Diencephalon (tissue), 1 donor: ENCODE data around the gene SLC25A34. TPM values are rescaled to one million over a fixed set of nuclear protein-coding genes. Genes with fewer than 3 reads are reported as not detected.

Source experiments
- total RNA-seq: library from RNA; depleted of rRNA; stranded (reverse); fragments of >200 nt; gene quantifications from one replicate; pipeline ENCODE4 v1.2.3, GENCODE V29; 2014

The SLC25A34 gene
- 0.23 TPM for total RNA-seq

DNA sequence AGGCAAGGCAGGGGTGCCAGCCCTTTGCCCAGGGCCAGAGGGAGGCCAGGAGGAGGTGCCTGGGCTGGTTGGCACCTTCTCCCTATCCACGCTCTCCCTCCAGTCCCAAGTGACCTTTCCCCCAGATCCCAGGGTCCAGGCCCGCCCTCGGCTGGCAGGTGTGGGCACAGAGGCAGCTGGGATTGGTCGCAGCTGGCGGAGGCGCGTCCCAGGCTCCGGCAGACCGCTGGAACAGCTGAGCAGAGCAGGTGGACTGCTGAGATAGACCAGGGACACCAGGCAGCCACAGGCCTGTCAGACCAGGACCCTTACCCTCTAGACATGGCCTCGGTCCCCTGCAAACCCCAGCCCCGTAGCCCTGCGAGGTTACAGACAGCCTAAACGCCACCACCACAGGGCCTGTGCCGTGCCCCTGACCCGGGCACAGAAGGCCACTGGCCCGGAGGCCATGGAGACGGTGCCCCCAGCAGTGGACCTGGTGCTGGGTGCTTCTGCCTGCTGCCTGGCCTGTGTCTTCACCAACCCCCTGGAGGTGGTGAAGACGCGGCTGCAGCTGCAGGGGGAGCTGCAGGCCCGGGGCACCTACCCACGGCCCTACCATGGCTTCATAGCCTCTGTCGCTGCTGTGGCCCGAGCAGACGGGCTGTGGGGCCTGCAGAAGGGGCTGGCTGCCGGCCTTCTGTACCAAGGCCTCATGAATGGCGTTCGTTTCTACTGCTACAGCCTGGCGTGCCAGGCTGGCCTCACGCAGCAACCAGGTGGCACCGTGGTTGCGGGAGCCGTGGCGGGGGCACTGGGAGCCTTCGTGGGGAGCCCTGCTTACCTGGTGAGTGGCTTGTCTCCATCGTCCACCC lies at the start of gene SLC25A34:
TSS of gene SLC25A34 (plus strand) at position 221 of the 854 bp plus-strand sequence. CDS start at position 449, 228 bp downstream.

DNA sequence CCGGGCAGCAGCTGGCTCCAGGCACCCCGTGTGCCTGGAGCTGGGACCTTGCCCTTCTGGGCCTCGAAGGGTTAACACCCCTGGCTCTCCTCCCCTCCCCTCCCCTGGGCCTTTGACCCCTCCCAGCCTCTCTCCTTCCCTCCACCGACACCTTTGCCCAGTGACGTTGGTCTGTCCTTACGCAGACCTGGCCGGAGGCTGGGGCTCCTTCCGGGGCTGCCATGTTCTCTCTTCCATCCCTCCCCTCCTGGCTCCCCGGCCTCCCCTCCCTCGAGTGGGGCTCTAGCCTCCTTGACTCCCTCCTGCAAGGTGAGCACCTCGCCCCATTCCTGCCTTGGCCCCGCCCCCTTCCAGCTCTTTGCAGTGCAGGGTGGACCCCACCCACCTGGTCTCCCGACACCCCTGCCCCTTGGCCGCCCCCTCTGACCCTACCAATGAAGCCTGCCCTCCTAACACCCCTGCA lies 6.3 kb downstream of the SLC25A34 start, which contains the start of gene TMEM82:
TSS of gene TMEM82 (plus strand) at position 161 of the 463 bp plus-strand sequence. CDS start at position 222, 61 bp downstream.

DNA sequence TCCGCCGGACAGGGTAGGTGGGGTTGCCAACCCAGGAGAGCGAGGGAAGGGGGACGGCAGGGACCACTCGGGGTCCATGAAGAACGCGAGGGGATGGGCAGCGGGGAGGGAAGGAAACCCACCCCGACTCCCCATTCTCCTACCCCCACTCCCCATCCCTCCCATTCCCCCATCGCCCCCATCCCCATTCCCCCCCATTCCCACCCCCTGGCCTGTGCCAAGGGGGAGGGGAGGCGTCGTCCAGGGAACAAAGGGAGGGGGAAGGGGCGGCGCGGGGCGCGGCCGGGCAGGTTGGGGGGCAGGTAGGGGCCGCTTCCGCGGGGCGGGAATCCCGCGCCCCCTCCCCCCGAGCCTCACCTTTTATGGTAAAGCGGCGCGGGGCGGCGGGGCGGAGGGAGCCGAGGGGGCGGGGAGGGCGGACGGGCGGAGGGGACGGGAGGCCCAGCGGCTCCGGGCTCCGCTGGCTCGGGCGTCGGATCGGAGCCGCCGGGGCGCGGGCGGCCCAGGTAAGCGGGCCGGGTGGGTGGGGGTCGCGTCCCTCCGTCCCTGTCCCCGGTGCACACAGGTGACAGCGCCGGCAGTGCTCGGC lies 22.4 kb downstream of the SLC25A34 start, which contains the start of gene FBLIM1:
TSS of gene FBLIM1 (plus strand) at position 453 of the 589 bp plus-strand sequence. CDS start 6,189 bp downstream, outside the sequence.

Other genes with a start within 250 kb of the SLC25A34 start
- 6.9 TPM for gene CASP9, start 212.0 kb upstream of the SLC25A34 start, total RNA-seq
- gene DNAJC16, start 209.4 kb upstream of the SLC25A34 start, total RNA-seq, result 20.5 TPM
- gene AGMAT, start 151.2 kb upstream of the SLC25A34 start, total RNA-seq, result 2.3 TPM
- gene DDI2, start 118.8 kb upstream of the SLC25A34 start, total RNA-seq, result 26.3 TPM
- 36.4 TPM for gene PLEKHM2, start 51.9 kb upstream of the SLC25A34 start, total RNA-seq
- gene TMEM82, start 6.2 kb downstream of the SLC25A34 start, total RNA-seq, result not detected
- gene FBLIM1, start 22.5 kb downstream of the SLC25A34 start, total RNA-seq, result 13.1 TPM
- gene UQCRHL, start 71.4 kb downstream of the SLC25A34 start, total RNA-seq, result 2.8 TPM
- 52.6 TPM for gene SPEN, start 111.4 kb downstream of the SLC25A34 start, total RNA-seq
- gene ZBTB17, start 239.8 kb downstream of the SLC25A34 start, total RNA-seq, result 23.8 TPM